Endothelial cell of umbilical vein (primary cell): ENCODE measurements around the gene APRT. TPM values are rescaled to one million over a fixed set of nuclear protein-coding genes. Genes with fewer than 3 reads are reported as not detected.

ENCODE experiments used
- BruUV-seq: library from RNA; stranded (reverse); fragments of 400-500 nt; replicated peaks from 2 replicates; lab custom pipeline; 2021; lab: Mats Ljungman, UMichigan
- CTCF ChIA-PET: fragments of 300-600, 350-600 bp; sonication (Branson Sonifier 250); formaldehyde crosslinking; loops from one replicate; lab custom pipeline; 2021; ENCODE audit warnings: antibody characterized with exemption, inconsistent platforms; lab: Charles Lee
- POLR2A ChIA-PET: fragments of 300-600, 350-600 bp; sonication (Branson Sonifier 250); formaldehyde crosslinking; loops from one replicate; lab custom pipeline; 2021; ENCODE audit warnings: antibody characterized with exemption, inconsistent platforms; lab: Charles Lee
- DNase-seq: peaks from one replicate; pipeline ENCODE4 v3.0.0-alpha.2; 2011; ENCODE audit warnings: low read depth, low spot score
- FAIRE-seq: peaks from 2 replicates; lab custom pipeline; 2011; peaks lifted over from hg19 to GRCh38; lab: Jason Lieb, UNC
- H2AFZ ChIP-seq: 2 replicates; pipeline ENCODE4 v1.6.0; 2012; ENCODE audit warnings: low read depth, low read length, control low read depth, inconsistent platforms
- H3K27ac ChIP-seq: 2 replicates; pipeline ENCODE4 v1.5.1; 2011; ENCODE audit warnings: low read depth, mild to moderate bottlenecking, control low read depth, low read length, moderate library complexity; ENCODE audit not compliant: insufficient read depth
- H3K27me3 ChIP-seq, 2 experiments: 2 replicates each; pipeline versions ENCODE4 v1.6.0 to v1.6.1; 2011; ENCODE audit warnings: low read length in 2 of 2, mixed read lengths in 1 of 2; ENCODE audit not compliant: control insufficient read depth in 2 of 2, insufficient read depth in 2 of 2
- H3K36me3 ChIP-seq, 2 experiments: 2 replicates in 1 of 2; 3 replicates in 1 of 2; pipeline ENCODE4 v1.5.1; 2011; ENCODE audit warnings: low read length in 2 of 2, mild to moderate bottlenecking in 1 of 2, moderate library complexity in 1 of 2; ENCODE audit not compliant: control insufficient read depth in 2 of 2, insufficient read depth in 2 of 2; ENCODE audit errors: extremely low read depth in 1 of 2
- H3K4me1 ChIP-seq: 3 replicates; pipeline ENCODE4 v1.5.1; 2011; ENCODE audit warnings: mild to moderate bottlenecking, low read length; ENCODE audit not compliant: control insufficient read depth, insufficient read depth; ENCODE audit errors: extremely low read depth
- H3K4me2 ChIP-seq: 2 replicates; pipeline ENCODE4 v1.6.1; 2011; ENCODE audit warnings: low read length, control low read depth, mixed read lengths; ENCODE audit not compliant: insufficient read depth
- H3K4me3 ChIP-seq, 3 experiments: fragments of 200-600 bp in 1 of 3; sonication (generic), shearing (Covaris generic) in 1 of 3; replicated peaks in 1 of 3; 2 replicates each; pipeline ENCODE4 v1.5.1; 2011 to 2016; ENCODE audit warnings: control low read depth in 3 of 3, low read length in 3 of 3, mild to moderate bottlenecking in 2 of 3, inconsistent platforms in 1 of 3, low read depth in 1 of 3, moderate library complexity in 1 of 3; ENCODE audit not compliant: insufficient read depth in 1 of 3
- H3K79me2 ChIP-seq: 2 replicates; pipeline ENCODE4 v1.6.0; 2012; ENCODE audit warnings: low read length, inconsistent platforms; ENCODE audit not compliant: control insufficient read depth, insufficient read depth
- H3K9ac ChIP-seq: replicated peaks from 2 replicates; pipeline ENCODE3; 2011; ENCODE audit warnings: low read length, control low read depth; ENCODE audit not compliant: insufficient read depth; ENCODE audit errors: extremely low read depth
- H3K9me1 ChIP-seq: replicated peaks from 3 replicates; pipeline ENCODE4 v1.6.0; 2011; ENCODE audit warnings: mild to moderate bottlenecking, low read length; ENCODE audit not compliant: control insufficient read depth, insufficient read depth; ENCODE audit errors: extremely low read depth
- H3K9me3 ChIP-seq: replicated peaks from 2 replicates; pipeline ENCODE4 v1.5.1; 2012; ENCODE audit warnings: low read length, inconsistent platforms; ENCODE audit not compliant: control insufficient read depth, insufficient read depth
- H4K20me1 ChIP-seq: replicated peaks from 2 replicates; pipeline ENCODE3; 2011; ENCODE audit warnings: mild to moderate bottlenecking, low read length; ENCODE audit not compliant: control insufficient read depth, insufficient read depth; ENCODE audit errors: extremely low read depth
- EZH2 ChIP-seq: IDR thresholded peaks from 2 replicates; pipeline ENCODE4 v1.6.1; 2012; ENCODE audit warnings: borderline replicate concordance, low read depth, mild to moderate bottlenecking, moderate library complexity, low read length, inconsistent platforms; ENCODE audit not compliant: severe bottlenecking
- FOS ChIP-seq: IDR thresholded peaks from 2 replicates; pipeline ENCODE4 v1.6.1; 2011; ENCODE audit warnings: mild to moderate bottlenecking, low read length, moderate library complexity, borderline replicate concordance; ENCODE audit not compliant: insufficient read depth
- GATA2 ChIP-seq: IDR thresholded peaks from 2 replicates; pipeline ENCODE4 v1.7.0; 2011; ENCODE audit warnings: low read depth, mild to moderate bottlenecking, moderate library complexity, mixed read lengths, low read length; ENCODE audit not compliant: insufficient read length, insufficient read depth
- JUN ChIP-seq: IDR thresholded peaks from 2 replicates; pipeline ENCODE4 v1.6.1; 2011; ENCODE audit warnings: borderline replicate concordance, low read depth; ENCODE audit not compliant: insufficient read length, insufficient read depth
- MYC ChIP-seq: IDR thresholded peaks from one replicate; pipeline ENCODE4 v1.6.1; 2011; ENCODE audit warnings: mild to moderate bottlenecking, low read depth, low read length
- POLR2A ChIP-seq: IDR thresholded peaks from 2 replicates; pipeline ENCODE4 v1.6.1; 2012; ENCODE audit warnings: low read depth, mild to moderate bottlenecking, control low read depth, low read length
- POLR2AphosphoS5 ChIP-seq: IDR thresholded peaks from 2 replicates; pipeline ENCODE4 v1.6.1; 2012; ENCODE audit warnings: low read depth, mild to moderate bottlenecking, control low read depth, low read length, moderate library complexity; ENCODE audit not compliant: insufficient read depth
- dilution Hi-C: fragments of 300-500 bp; cut with MboI; formaldehyde crosslinking; loops from one replicate; pipeline ENCODE4 v1.15.0; 2019; ENCODE audit warnings: low sequenced_read_pairs; ENCODE audit not compliant: extremely low pct_ligation_motif_present
- intact Hi-C: fragments of 100-400 bp; cut with micrococcal nuclease; formaldehyde crosslinking; loops from one replicate; pipeline ENCODE4 v1.10.0; 2022
- polyA plus RNA-seq, 4 experiments: library from polyadenylated mRNA; depleted of rRNA in 3 of 4; stranded (reverse) in 3 of 4; unstranded in 1 of 4; fragments of >200 nt; gene quantifications; 2 replicates each; pipeline versions ENCODE4 v1.2.1 to v1.2.3, GENCODE V29; 2011 to 2012; ENCODE audit warnings: missing spikeins in 1 of 4
- total RNA-seq: library from RNA; stranded (reverse); gene quantifications from 2 replicates; pipeline ENCODE4 v1.2.3, GENCODE V29; 2021
- TF ChIP-seq, protein P1 (sequence below): IDR thresholded peaks from 2 replicates; pipeline ENCODE4 v1.6.1; 2011; ENCODE audit not compliant: insufficient read depth, insufficient read length
- TF ChIP-seq, protein P2 (sequence below), 2 donors: IDR thresholded peaks; 1 replicate in 1 of 2; 2 replicates in 1 of 2; pipeline ENCODE4 v1.5.1; 2011; ENCODE audit warnings: low read length in 2 of 2, mild to moderate bottlenecking in 2 of 2, moderate library complexity in 2 of 2, control low read depth in 1 of 2, inconsistent platforms in 1 of 2, low read depth in 1 of 2; ENCODE audit not compliant: insufficient read depth in 1 of 2; ENCODE audit errors: extremely low read depth in 1 of 2

Gene APRT
- total and polyA plus RNA-seq, 2 donors (not counting 3 experiments of a cell fraction or from before 2014, with no cell fraction given): 143 to 152 TPM

DNA sequence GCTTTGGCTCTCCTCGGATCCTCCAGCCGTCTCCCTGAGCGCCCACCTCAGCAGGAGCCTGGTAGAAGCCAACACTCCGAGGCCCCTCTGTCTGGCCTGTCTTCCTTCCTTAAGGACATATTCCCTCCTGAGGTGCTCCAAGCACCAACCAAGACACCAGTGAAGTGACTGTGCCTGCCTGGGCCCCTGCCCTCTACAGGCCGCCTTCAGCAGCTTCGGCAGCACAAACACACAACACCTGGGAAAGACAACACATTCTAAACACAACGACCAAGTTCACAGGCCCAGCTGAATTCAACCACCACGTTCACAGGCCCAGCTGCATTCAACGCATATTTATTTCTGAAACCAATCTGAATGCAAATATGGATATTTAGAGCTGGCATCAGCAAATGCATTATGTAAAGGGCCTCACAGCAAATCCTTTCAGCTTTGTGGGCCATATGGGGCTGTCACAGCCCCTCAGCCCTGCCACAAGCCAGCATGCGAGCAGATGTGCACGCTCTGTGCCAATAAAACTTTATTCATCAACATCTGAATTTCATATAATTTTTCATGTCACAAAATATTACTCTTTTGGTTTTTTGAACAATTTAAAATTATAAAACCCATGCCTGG, 32.8 kb upstream of the APRT start:
- Histone ChIP-seq H3K4me1 (no peaks in the 10 kb centered on the region), H3K9ac (no peak overlapping the region), H2AFZ (no peak overlapping the region), H3K9me1 (no peaks in the 10 kb centered on the region), H3K27me3 (no peaks in the 10 kb centered on the region), H3K27ac (no peak overlapping the region), H3K36me3 (peaks cover 0 to 12% of the 10 kb centered on the region in 2 experiments), H3K79me2 (no peaks in the 10 kb centered on the region), H3K9me3 (no peaks in the 10 kb centered on the region), H3K4me2 (no peak overlapping the region), H3K4me3 (no peak overlapping the region), H4K20me1 (no peaks in the 10 kb centered on the region)
- dilution Hi-C loops: no loop called here
- CTCF ChIA-PET: interaction anchor here (1.2 kb wide), 1 partner anchor 14 kb away, joined by 3 read pairs; no protein-coding TSS in a partner anchor
- intact Hi-C loops: loop anchor here (2.0 kb wide), 1 partner anchor 20 kb away; no protein-coding TSS in a partner anchor
- TF ChIP-seq EZH2 (no peak), MYC (no peak), POLR2AphosphoS5 (no peak), JUN (no peak), POLR2A (no peak), GATA2 (no peak), FOS (no peak)
- TF ChIP-seq, protein P1, sequence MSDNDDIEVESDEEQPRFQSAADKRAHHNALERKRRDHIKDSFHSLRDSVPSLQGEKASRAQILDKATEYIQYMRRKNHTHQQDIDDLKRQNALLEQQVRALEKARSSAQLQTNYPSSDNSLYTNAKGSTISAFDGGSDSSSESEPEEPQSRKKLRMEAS: no peak
- TF ChIP-seq, protein P2, sequence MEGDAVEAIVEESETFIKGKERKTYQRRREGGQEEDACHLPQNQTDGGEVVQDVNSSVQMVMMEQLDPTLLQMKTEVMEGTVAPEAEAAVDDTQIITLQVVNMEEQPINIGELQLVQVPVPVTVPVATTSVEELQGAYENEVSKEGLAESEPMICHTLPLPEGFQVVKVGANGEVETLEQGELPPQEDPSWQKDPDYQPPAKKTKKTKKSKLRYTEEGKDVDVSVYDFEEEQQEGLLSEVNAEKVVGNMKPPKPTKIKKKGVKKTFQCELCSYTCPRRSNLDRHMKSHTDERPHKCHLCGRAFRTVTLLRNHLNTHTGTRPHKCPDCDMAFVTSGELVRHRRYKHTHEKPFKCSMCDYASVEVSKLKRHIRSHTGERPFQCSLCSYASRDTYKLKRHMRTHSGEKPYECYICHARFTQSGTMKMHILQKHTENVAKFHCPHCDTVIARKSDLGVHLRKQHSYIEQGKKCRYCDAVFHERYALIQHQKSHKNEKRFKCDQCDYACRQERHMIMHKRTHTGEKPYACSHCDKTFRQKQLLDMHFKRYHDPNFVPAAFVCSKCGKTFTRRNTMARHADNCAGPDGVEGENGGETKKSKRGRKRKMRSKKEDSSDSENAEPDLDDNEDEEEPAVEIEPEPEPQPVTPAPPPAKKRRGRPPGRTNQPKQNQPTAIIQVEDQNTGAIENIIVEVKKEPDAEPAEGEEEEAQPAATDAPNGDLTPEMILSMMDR (IDR thresholded peaks at IDR 0.05; ENCODE audit: extremely low read depth in 1 of 2, insufficient read depth in 1 of 2, low read depth in 1 of 2, low read length in 2 of 2): no peak
- no TSS peak for BruUV-seq
- POLR2A ChIA-PET: no interaction called here
- no peak for FAIRE-seq
- DNase-seq: no peak
